Neuronal stem cell (in vitro differentiated cells): ENCODE data around the gene MYH14.
A peak's percentile ranks its signal among the peaks of the same experiment; 100 is the strongest.

ENCODE experiments used
- DNase-seq: peaks from one replicate; pipeline ENCODE4 v3.0.0-alpha.2; 2013; ENCODE audit warnings: low spot score
- H2AFZ ChIP-seq: one replicate; pipeline ENCODE4 v1.6.1; 2013; ENCODE audit warnings: mild to moderate bottlenecking, low read length, inconsistent platforms
- H2AK5ac ChIP-seq: 2 replicates; pipeline ENCODE4 v1.6.1; 2013; ENCODE audit warnings: low read depth, mild to moderate bottlenecking, inconsistent platforms, low read length, moderate library complexity, mixed read lengths
- H2BK120ac ChIP-seq: 2 replicates; pipeline ENCODE4 v1.6.1; 2013; ENCODE audit warnings: low read depth, mild to moderate bottlenecking, inconsistent platforms, low read length, moderate library complexity, mixed read lengths
- H2BK12ac ChIP-seq: one replicate; pipeline ENCODE4 v1.6.1; 2013; ENCODE audit warnings: low read length, inconsistent platforms
- H2BK15ac ChIP-seq: 2 replicates; pipeline ENCODE4 v1.6.1; 2013; ENCODE audit warnings: mild to moderate bottlenecking, low read length, inconsistent platforms, mixed read lengths
- H2BK5ac ChIP-seq: one replicate; pipeline ENCODE4 v1.6.1; 2013; ENCODE audit warnings: inconsistent platforms, mild to moderate bottlenecking, low read length, moderate library complexity
- H3K14ac ChIP-seq: one replicate; pipeline ENCODE4 v1.6.1; 2013; ENCODE audit warnings: low read length, inconsistent platforms
- H3K18ac ChIP-seq: 2 replicates; pipeline ENCODE4 v1.6.1; 2013; ENCODE audit warnings: low read length, inconsistent platforms
- H3K23ac ChIP-seq: 2 replicates; pipeline ENCODE4 v1.6.1; 2013; ENCODE audit warnings: low read depth, mild to moderate bottlenecking, mixed read lengths, low read length, inconsistent platforms; ENCODE audit not compliant: poor library complexity
- H3K27ac ChIP-seq: replicated peaks from 3 replicates; pipeline ENCODE4 v1.5.1; 2013; ENCODE audit warnings: low read length, inconsistent platforms
- H3K27me3 ChIP-seq, 3 experiments: 2 replicates each; pipeline ENCODE4 v1.6.1; 2013; ENCODE audit warnings: low read length in 3 of 3, mild to moderate bottlenecking in 2 of 3, inconsistent platforms in 1 of 3, low read depth in 1 of 3, mixed read lengths in 1 of 3, moderate library complexity in 1 of 3; ENCODE audit not compliant: control insufficient read depth in 3 of 3, insufficient read depth in 3 of 3
- H3K36me3 ChIP-seq, 2 donors: replicated peaks in 1 of 2; 2 replicates each; pipeline ENCODE4 v1.6.1; 2013; ENCODE audit warnings: low read length in 2 of 2; ENCODE audit not compliant: control insufficient read depth in 2 of 2, insufficient read depth in 2 of 2
- H3K4ac ChIP-seq: 2 replicates; pipeline ENCODE4 v1.6.1; 2013; ENCODE audit warnings: inconsistent platforms, mild to moderate bottlenecking, low read length, moderate library complexity
- H3K4me1 ChIP-seq, 2 donors: 1 replicate in 1 of 2; 2 replicates in 1 of 2; pipeline ENCODE4 v1.6.1; 2013; ENCODE audit warnings: low read length in 2 of 2, low read depth in 1 of 2; ENCODE audit not compliant: control insufficient read depth in 2 of 2, insufficient read depth in 1 of 2
- H3K4me2 ChIP-seq: one replicate; pipeline ENCODE4 v1.6.1; 2013; ENCODE audit warnings: mild to moderate bottlenecking, low read length, inconsistent platforms; ENCODE audit not compliant: insufficient read depth, poor library complexity, severe bottlenecking
- H3K4me3 ChIP-seq, 2 donors: 2 replicates each; pipeline ENCODE4 v1.5.1; 2013; ENCODE audit warnings: low read length in 2 of 2, mild to moderate bottlenecking in 2 of 2, inconsistent platforms in 1 of 2, moderate library complexity in 1 of 2
- H3K79me1 ChIP-seq: one replicate; pipeline ENCODE4 v1.6.1; 2013; ENCODE audit warnings: low read depth, mild to moderate bottlenecking, inconsistent platforms, low read length, moderate library complexity
- H3K9ac ChIP-seq: one replicate; pipeline ENCODE4 v1.6.1; 2013; ENCODE audit warnings: mild to moderate bottlenecking, low read depth, low read length, inconsistent platforms; ENCODE audit not compliant: poor library complexity
- H3K9me3 ChIP-seq, 2 donors: replicated peaks in 1 of 2; 2 replicates each; pipeline versions ENCODE3 to v1.6.1; 2013; ENCODE audit warnings: low read length in 2 of 2, mild to moderate bottlenecking in 2 of 2, inconsistent platforms in 1 of 2, low read depth in 1 of 2, mixed read lengths in 1 of 2, moderate library complexity in 1 of 2; ENCODE audit not compliant: control insufficient read depth in 2 of 2, insufficient read depth in 1 of 2
- H4K8ac ChIP-seq: one replicate; pipeline ENCODE4 v1.6.1; 2013; ENCODE audit warnings: low read depth, mild to moderate bottlenecking, inconsistent platforms, low read length, moderate library complexity
- H4K91ac ChIP-seq: one replicate; pipeline ENCODE4 v1.6.1; 2013; ENCODE audit warnings: low read length, low read depth, mild to moderate bottlenecking, inconsistent platforms; ENCODE audit not compliant: poor library complexity
- WGBS, 2 donors: extraction: QIAGEN DNeasy Blood & Tissue Kit; methylation state at CpG; one replicate each; pipeline ENCODE4 v1.1.7; 2013; ENCODE audit warnings: missing lambda C conversion rate in 2 of 2, mixed read lengths in 1 of 2; ENCODE audit not compliant: insufficient read length in 2 of 2, insufficient replicate concordance in 1 of 2; ENCODE audit errors: extremely low coverage in 2 of 2; 5-methylcytosine and 5-hydroxymethylcytosine counted together

Gene MYH14

DNA sequence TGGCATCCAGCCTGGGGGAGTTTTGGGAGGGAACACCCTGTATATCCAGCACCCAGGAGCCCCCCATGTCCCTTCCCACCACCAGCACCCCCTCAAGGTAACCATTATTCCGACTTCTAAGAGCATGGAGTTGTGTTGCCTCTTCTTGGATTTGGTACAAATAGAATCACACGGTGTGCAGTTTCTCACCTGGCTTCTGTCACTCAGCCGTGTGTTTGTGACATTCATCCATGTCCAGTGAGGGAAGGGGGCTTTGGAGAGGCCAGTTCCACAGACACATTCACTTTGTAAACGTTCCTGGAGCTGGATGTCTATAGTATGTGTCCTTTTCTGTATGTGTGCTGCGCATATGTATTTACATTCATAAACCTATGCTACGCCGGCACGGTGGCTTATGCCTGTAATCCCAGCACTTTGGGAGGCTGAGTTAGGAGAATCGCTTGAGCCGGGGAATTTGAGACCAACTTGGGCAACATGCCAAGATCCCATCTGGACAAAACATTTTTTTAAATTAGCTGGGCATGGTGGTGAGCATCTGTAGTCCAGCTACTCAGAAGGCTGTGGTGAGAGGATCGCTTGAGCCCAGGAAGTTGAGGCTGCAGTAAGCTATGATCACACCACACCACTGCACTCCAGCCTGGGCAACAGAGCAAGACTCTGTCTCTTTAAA lies 36.6 kb downstream of the MYH14 start:
- H3K4me2 ChIP-seq, result no peak overlapping the region
- H2BK15ac ChIP-seq, result no peak overlapping the region
- H3K9ac ChIP-seq, result no peak overlapping the region
- no peaks in the 10 kb centered on the region for H3K27me3 ChIP-seq
- H3K4me1 ChIP-seq, result peaks cover 0 to 1% of the 10 kb centered on the region in 2 donors
- no peak overlapping the region for H3K4ac ChIP-seq
- no peak overlapping the region for H3K23ac ChIP-seq
- no peak overlapping the region for H4K8ac ChIP-seq
- H2AFZ ChIP-seq, result no peak overlapping the region
- no peaks in the 10 kb centered on the region for H3K79me1 ChIP-seq
- H3K27ac ChIP-seq, result no peak overlapping the region
- H3K9me3 ChIP-seq, result peaks cover 0 to 4% of the 10 kb centered on the region in 2 donors
- WGBS, 2 donors, result no CpG with 5 or more reads among the region's 11 CpGs
- no peak overlapping the region for H2AK5ac ChIP-seq
- no peak overlapping the region for H3K18ac ChIP-seq
- no peak overlapping the region for H4K91ac ChIP-seq
- no peak overlapping the region for H3K14ac ChIP-seq
- no peak overlapping the region for H2BK12ac ChIP-seq
- no peak overlapping the region for H3K4me3 ChIP-seq
- no peak for DNase-seq
- H2BK5ac ChIP-seq, result no peak overlapping the region
- no peak overlapping the region for H2BK120ac ChIP-seq
- peaks cover 0 to 3% of the 10 kb centered on the region in 2 donors for H3K36me3 ChIP-seq

DNA sequence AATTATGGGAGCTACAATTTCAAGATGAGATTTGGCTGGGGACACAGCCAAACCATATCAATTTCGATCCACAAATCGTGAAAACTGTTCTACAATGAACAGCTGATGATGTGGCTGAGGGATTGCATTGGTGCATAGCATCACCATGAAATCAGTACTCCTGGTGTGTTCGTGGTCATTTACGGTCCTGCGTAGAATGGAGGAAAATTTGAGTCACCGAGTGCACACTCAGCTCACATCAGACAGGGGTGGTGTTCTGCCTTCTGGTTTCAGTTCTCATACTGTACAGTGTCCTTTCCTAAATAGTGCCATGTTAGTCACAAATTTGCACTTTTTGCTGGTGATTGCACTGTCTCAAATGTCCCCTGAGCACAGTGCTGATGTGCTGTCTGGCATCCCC lies 39.2 kb downstream of the MYH14 start:
- Histone ChIP-seq H3K4ac (no peak overlapping the region), H4K91ac (no peak overlapping the region), H2AFZ (no peak overlapping the region), H3K9me3 (peaks cover 0 to 4% of the 10 kb centered on the region in 2 donors), H2BK15ac (no peak overlapping the region), H3K36me3 (peaks cover 0 to 6% of the 10 kb centered on the region in 2 donors), H3K4me2 (no peak overlapping the region), H3K14ac (no peak overlapping the region), H2BK12ac (no peak overlapping the region), H4K8ac (no peak overlapping the region), H3K27me3 (peaks cover 0 to 7% (median 0%) of the 10 kb centered on the region in 3 experiments), H3K4me3 (no peak overlapping the region), H3K27ac (no peak overlapping the region), H2BK120ac (no peak overlapping the region), H3K79me1 (peaks cover 2% of the 10 kb centered on the region), H3K9ac (no peak overlapping the region), H3K23ac (no peak overlapping the region), H2BK5ac (no peak overlapping the region), H2AK5ac (no peak overlapping the region), H3K18ac (no peak overlapping the region), H3K4me1 (peaks cover 0 to 1% of the 10 kb centered on the region in 2 donors)
- no CpG with 5 or more reads among the region's 6 CpGs for WGBS, 2 donors
- DNase-seq, result no peak

- no peak overlapping the region for H2AK5ac ChIP-seq
- H3K18ac ChIP-seq, result no peak overlapping the region
- H3K4me1 ChIP-seq, result peaks cover 0 to 1% of the 10 kb centered on the region in 2 donors
- DNase-seq, result no peak
- no peak overlapping the region for H3K4me3 ChIP-seq
- no peak overlapping the region for H3K27ac ChIP-seq
- H4K91ac ChIP-seq, result no peak overlapping the region
- H3K9me3 ChIP-seq, result peaks cover 0 to 2% of the 10 kb centered on the region in 2 donors
- H3K36me3 ChIP-seq, result peaks cover 0 to 3% of the 10 kb centered on the region in 2 donors
- H3K23ac ChIP-seq, result no peak overlapping the region
- H2BK5ac ChIP-seq, result no peak overlapping the region
- H2AFZ ChIP-seq, result no peak overlapping the region
- no peak overlapping the region for H3K4ac ChIP-seq
- H4K8ac ChIP-seq, result no peak overlapping the region
- peaks cover 0 to 7% (median 0%) of the 10 kb centered on the region in 3 experiments for H3K27me3 ChIP-seq
- peak overlapping the region; percentile 8 for H3K14ac ChIP-seq
- no peak overlapping the region for H2BK120ac ChIP-seq
- peaks cover 2% of the 10 kb centered on the region for H3K79me1 ChIP-seq
- H2BK12ac ChIP-seq, result no peak overlapping the region
- no CpG with 5 or more reads among the region's 9 CpGs for WGBS, 2 donors
- no peak overlapping the region for H2BK15ac ChIP-seq
- no peak overlapping the region for H3K9ac ChIP-seq
- H3K4me2 ChIP-seq, result no peak overlapping the region
Observed at GRCh38 chr19:50244695-50245094, 41.3 kb downstream of the MYH14 start.

DNA sequence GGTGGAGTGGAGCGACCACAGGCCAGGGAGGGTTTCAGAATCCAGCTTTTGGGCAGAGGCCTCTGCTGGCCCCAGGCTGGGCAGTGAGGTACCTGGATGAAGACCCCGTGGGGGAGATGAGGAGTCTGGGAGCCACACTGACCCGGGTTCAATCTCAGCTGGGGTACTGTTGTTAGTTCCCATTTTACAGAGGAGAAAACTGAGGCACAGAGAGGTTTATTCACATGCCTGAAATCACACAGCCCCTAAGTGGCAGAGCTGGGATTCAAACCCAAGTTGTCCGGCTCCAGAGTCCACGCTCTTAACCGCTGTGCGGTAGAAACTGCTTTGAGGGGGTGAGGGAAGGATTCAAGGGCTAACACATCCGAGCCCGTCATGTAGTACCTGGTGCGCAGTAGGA lies 45.0 kb downstream of the MYH14 start:
- H2BK120ac ChIP-seq, result no peak overlapping the region
- H4K91ac ChIP-seq, result no peak overlapping the region
- no peak overlapping the region for H3K27ac ChIP-seq
- no peak for DNase-seq
- H3K4me2 ChIP-seq, result no peak overlapping the region
- WGBS, 2 donors, result no CpG with 5 or more reads among the region's 10 CpGs
- H2AK5ac ChIP-seq, result no peak overlapping the region
- H3K9ac ChIP-seq, result no peak overlapping the region
- H4K8ac ChIP-seq, result no peak overlapping the region
- H3K79me1 ChIP-seq, result peaks cover 2% of the 10 kb centered on the region
- H3K36me3 ChIP-seq, result peaks cover 0 to 4% of the 10 kb centered on the region in 2 donors
- H2BK12ac ChIP-seq, result no peak overlapping the region
- no peak overlapping the region for H3K18ac ChIP-seq
- H3K4me1 ChIP-seq, result no peaks in the 10 kb centered on the region
- peak overlapping the region; percentile 85 for H3K23ac ChIP-seq
- no peak overlapping the region for H3K4ac ChIP-seq
- H2AFZ ChIP-seq, result no peak overlapping the region
- H2BK15ac ChIP-seq, result no peak overlapping the region
- peaks cover 0 to 7% (median 0%) of the 10 kb centered on the region in 3 experiments for H3K27me3 ChIP-seq
- H3K4me3 ChIP-seq, result peak overlapping the region in 1 of 2 donors; percentile 16
- H3K14ac ChIP-seq, result no peak overlapping the region
- H2BK5ac ChIP-seq, result no peak overlapping the region
- H3K9me3 ChIP-seq, result peaks cover 8 to 10% of the 10 kb centered on the region in 2 donors
